Peyer's patch (tissue), 4 donors: ENCODE data around the gene SLC6A14.

Experiments
- CTCF ChIP-seq, 6 experiments: fragments of 450-650 bp in 4 of 6; fragments of 200-600 bp in 2 of 6; sonication (generic) in 1 of 6; IDR thresholded peaks; one replicate each; pipeline ENCODE4 v1.5.1; 2017 to 2019; ENCODE audit warnings: antibody characterized with exemption in 6 of 6, mild to moderate bottlenecking in 3 of 6, moderate library complexity in 1 of 6
- POLR2A ChIP-seq, 2 donors: fragments of 450-650 bp; IDR thresholded peaks; one replicate each; pipeline ENCODE4 v1.5.1; 2017; ENCODE audit warnings: antibody characterized with exemption in 2 of 2, mild to moderate bottlenecking in 2 of 2, moderate library complexity in 2 of 2

GRCh38 chrX:116395752-116396151, 40.7 kb upstream of the SLC6A14 start:
- no peak for TF ChIP-seq CTCF (IDR thresholded peaks at IDR 0.05)
- no peak for TF ChIP-seq POLR2A (IDR thresholded peaks at IDR 0.05)
